Loucy (cell line): ENCODE measurements around the gene STX18.

ENCODE experiments used
- H2AFZ ChIP-seq: fragments of 200-600 bp; sonication (generic); 2 replicates; pipeline ENCODE4 v1.6.0; 2016; ENCODE audit warnings: antibody characterized with exemption, mild to moderate bottlenecking, low read length, moderate library complexity
- H3F3A ChIP-seq: fragments of 200-600 bp; 2 replicates; pipeline ENCODE4 v1.6.0; 2016; ENCODE audit warnings: antibody characterized with exemption, low read depth, mild to moderate bottlenecking
- H3K27me3 ChIP-seq: fragments of 200-600 bp; sonication (generic); 2 replicates; pipeline ENCODE4 v1.6.1; 2014; ENCODE audit warnings: low read length, mild to moderate bottlenecking; ENCODE audit not compliant: insufficient read depth, poor library complexity, severe bottlenecking
- H3K36me3 ChIP-seq: fragments of 200-600 bp; sonication (generic); 2 replicates; pipeline ENCODE4 v1.6.1; 2016; ENCODE audit warnings: low read length; ENCODE audit not compliant: insufficient read depth
- H3K4me1 ChIP-seq: fragments of 200-600 bp; sonication (generic); 2 replicates; pipeline ENCODE4 v1.5.1; 2014; ENCODE audit warnings: low read length, mild to moderate bottlenecking; ENCODE audit not compliant: insufficient read depth, poor library complexity, severe bottlenecking
- H3K4me2 ChIP-seq: fragments of 200-600 bp; sonication (generic); 2 replicates; pipeline ENCODE4 v1.6.0; 2014; ENCODE audit warnings: antibody characterized with exemption, low read length, low read depth, mild to moderate bottlenecking; ENCODE audit not compliant: poor library complexity, severe bottlenecking
- H3K4me3 ChIP-seq: fragments of 200-600 bp; sonication (generic); 2 replicates; pipeline ENCODE4 v1.5.1; 2014; ENCODE audit warnings: low read length, mild to moderate bottlenecking, mixed read lengths; ENCODE audit not compliant: poor library complexity, severe bottlenecking
- H3K79me2 ChIP-seq: fragments of 200-600 bp; sonication (generic); 2 replicates; pipeline ENCODE4 v1.6.1; 2014; ENCODE audit warnings: low read length; ENCODE audit not compliant: insufficient read depth
- H3K9ac ChIP-seq: fragments of 200-600 bp; sonication (generic); 2 replicates; pipeline ENCODE4 v1.6.0; 2014; ENCODE audit warnings: mild to moderate bottlenecking, low read depth, low read length, moderate library complexity; ENCODE audit not compliant: poor library complexity, severe bottlenecking
- H3K9me2 ChIP-seq: fragments of 200-600 bp; sonication (generic); replicated peaks from 2 replicates; pipeline ENCODE4 v1.6.1; 2016; ENCODE audit warnings: low read depth, low read length, mixed read lengths
- H3K9me3 ChIP-seq: fragments of 200-600 bp; sonication (generic); 2 replicates; pipeline ENCODE4 v1.6.1; 2014; ENCODE audit warnings: mild to moderate bottlenecking, antibody characterized with exemption, low read length, low read depth; ENCODE audit not compliant: insufficient read depth
- H4K20me1 ChIP-seq: fragments of 200-600 bp; sonication (generic); 2 replicates; pipeline ENCODE4 v1.6.0; 2014; ENCODE audit warnings: antibody characterized with exemption, low read length, mild to moderate bottlenecking; ENCODE audit not compliant: insufficient read depth, poor library complexity, severe bottlenecking
- CTCF ChIP-seq: fragments of 200-600 bp; sonication (generic); conservative IDR thresholded peaks from 2 replicates; pipeline ENCODE4 v1.5.1; 2014; ENCODE audit warnings: mild to moderate bottlenecking, antibody characterized with exemption, low read length
- EZH2phosphoT487 ChIP-seq: fragments of 200-600 bp; IDR thresholded peaks from 2 replicates; pipeline ENCODE4 v1.6.1; 2018; ENCODE audit warnings: antibody characterized with exemption, mild to moderate bottlenecking, moderate library complexity, borderline replicate concordance

STX18 gene

GRCh38 chr4:4432341-4433125 is 109.3 kb downstream of the STX18 start:
- peaks cover 3% of the 10 kb centered on the region for H3K4me1 ChIP-seq
- no peaks in the 10 kb centered on the region for H3K79me2 ChIP-seq
- H3K27me3 ChIP-seq = no peaks in the 10 kb centered on the region
- no peaks in the 10 kb centered on the region for H3K9me2 ChIP-seq
- no peak overlapping the region for H2AFZ ChIP-seq
- TF ChIP-seq EZH2phosphoT487 = no peak
- no peak for TF ChIP-seq CTCF
- H3K4me3 ChIP-seq = no peak overlapping the region
- H3F3A ChIP-seq = no peaks in the 10 kb centered on the region
- H3K4me2 ChIP-seq = no peak overlapping the region
- no peak overlapping the region for H3K9ac ChIP-seq
- H3K36me3 ChIP-seq = peaks cover 34% of the 10 kb centered on the region; the same call in 1 of the 2 replicates
- no peaks in the 10 kb centered on the region for H3K9me3 ChIP-seq
- no peaks in the 10 kb centered on the region for H4K20me1 ChIP-seq

GRCh38 chr4:4430492-4431195 is 111.2 kb downstream of the STX18 start:
- Histone ChIP-seq H3K4me1 (peaks cover 3% of the 10 kb centered on the region), H3K36me3 (peaks cover 23% of the 10 kb centered on the region; the same call in 1 of the 2 replicates), H3K27me3 (no peaks in the 10 kb centered on the region), H3K4me2 (no peak overlapping the region), H3F3A (no peaks in the 10 kb centered on the region), H4K20me1 (no peaks in the 10 kb centered on the region), H3K79me2 (no peaks in the 10 kb centered on the region), H3K9ac (no peak overlapping the region), H3K9me2 (no peaks in the 10 kb centered on the region), H3K4me3 (no peak overlapping the region), H3K9me3 (no peaks in the 10 kb centered on the region), H2AFZ (no peak overlapping the region)
- TF ChIP-seq EZH2phosphoT487 (no peak), CTCF (peak; percentile 82)

GRCh38 chr4:4428966-4429875 is 112.6 kb downstream of the STX18 start:
- Histone ChIP-seq H3K36me3 (peaks cover 13% of the 10 kb centered on the region; the same call in 1 of the 2 replicates), H3F3A (no peaks in the 10 kb centered on the region), H4K20me1 (no peaks in the 10 kb centered on the region), H3K4me2 (no peak overlapping the region), H3K9me3 (no peaks in the 10 kb centered on the region), H3K4me1 (peaks cover 3% of the 10 kb centered on the region), H3K27me3 (no peaks in the 10 kb centered on the region), H2AFZ (no peak overlapping the region), H3K9me2 (no peaks in the 10 kb centered on the region), H3K4me3 (no peak overlapping the region), H3K9ac (no peak overlapping the region), H3K79me2 (no peaks in the 10 kb centered on the region)
- no peak for TF ChIP-seq CTCF
- no peak for TF ChIP-seq EZH2phosphoT487
